SK-N-SH treated with all-trans-retinoic acid at 6 μM for 48 hours (cell line): ENCODE data around the gene GRAMD4.

ENCODE experiments used
- ATAC-seq: fragments of 200-7000 bp; cut with Tn5 transposase; 3 replicates; pipeline ENCODE4 v1.9.1; 2020; ENCODE audit warnings: mild to moderate bottlenecking, moderate library complexity
- ARNTL ChIP-seq: fragments of 450-650 bp; formaldehyde crosslinking; IDR thresholded peaks from 2 replicates; pipeline ENCODE4 v1.5.0; 2020; ENCODE audit warnings: low read depth, mild to moderate bottlenecking, moderate library complexity, borderline replicate concordance
- CREB5 ChIP-seq: fragments of 250-450 bp; sonication (Bioruptor Pico); IDR thresholded peaks from 2 replicates; pipeline ENCODE4 v1.5.1; 2020; ENCODE audit warnings: low read depth, mild to moderate bottlenecking, moderate library complexity
- CSDC2 ChIP-seq: fragments of 250-450 bp; sonication (Bioruptor Pico); IDR thresholded peaks from 2 replicates; pipeline ENCODE4 v1.5.0; 2020; ENCODE audit warnings: mild to moderate bottlenecking, moderate library complexity
- ESRRG ChIP-seq: fragments of 250-450 bp; sonication (Bioruptor Pico); IDR thresholded peaks from 2 replicates; pipeline ENCODE4 v1.6.1; 2021; ENCODE audit warnings: mild to moderate bottlenecking
- GLIS3 ChIP-seq: fragments of 250-450 bp; sonication (Bioruptor Pico); IDR thresholded peaks from 2 replicates; pipeline ENCODE4 v1.5.0; 2020; ENCODE audit warnings: mild to moderate bottlenecking, moderate library complexity
- OSR1 ChIP-seq: fragments of 250-450 bp; sonication (Bioruptor Pico); IDR thresholded peaks from 2 replicates; pipeline ENCODE4 v1.8.0; 2022; ENCODE audit warnings: moderate library complexity, mild to moderate bottlenecking, inconsistent platforms
- PATZ1 ChIP-seq: fragments of 250-450 bp; sonication (Bioruptor Pico); IDR thresholded peaks from 2 replicates; pipeline ENCODE4 v1.8.0; 2020; ENCODE audit warnings: mild to moderate bottlenecking, moderate library complexity, borderline replicate concordance
- POU6F1 ChIP-seq: fragments of 250-450 bp; sonication (Bioruptor Pico); IDR thresholded peaks from 2 replicates; pipeline ENCODE4 v1.8.0; 2021; ENCODE audit warnings: low read depth, mild to moderate bottlenecking, moderate library complexity, borderline replicate concordance
- PPARA ChIP-seq: fragments of 250-450 bp; sonication (Bioruptor Pico); IDR thresholded peaks from 2 replicates; pipeline ENCODE4 v1.5.0; 2020; ENCODE audit warnings: mild to moderate bottlenecking, borderline replicate concordance
- RARB ChIP-seq: fragments of 250-450 bp; sonication (Bioruptor Pico); IDR thresholded peaks from 2 replicates; pipeline ENCODE4 v1.8.0; 2021; ENCODE audit warnings: mild to moderate bottlenecking, moderate library complexity
- SNAI2 ChIP-seq: fragments of 250-450 bp; sonication (Bioruptor Pico); IDR thresholded peaks from 2 replicates; pipeline ENCODE4 v1.5.0; 2020; ENCODE audit warnings: mild to moderate bottlenecking, moderate library complexity
- TCF4 ChIP-seq: fragments of 250-450 bp; sonication (Bioruptor Pico); IDR thresholded peaks from 2 replicates; pipeline ENCODE4 v1.8.0; 2021; ENCODE audit warnings: mild to moderate bottlenecking, moderate library complexity, borderline replicate concordance
- TOX ChIP-seq: fragments of 250-450 bp; sonication (Bioruptor Pico); IDR thresholded peaks from 2 replicates; pipeline ENCODE4 v1.8.0; 2021; ENCODE audit warnings: mild to moderate bottlenecking, moderate library complexity, borderline replicate concordance
- TSHZ2 ChIP-seq: fragments of 250-450 bp; sonication (Bioruptor Pico); IDR thresholded peaks from 2 replicates; pipeline ENCODE4 v1.5.0; 2020; ENCODE audit warnings: mild to moderate bottlenecking, moderate library complexity
- ZC3H10 ChIP-seq: fragments of 250-450 bp; sonication (Bioruptor Pico); IDR thresholded peaks from 2 replicates; pipeline ENCODE4 v1.5.1; 2021; ENCODE audit warnings: mild to moderate bottlenecking, moderate library complexity
- ZFP3 ChIP-seq: fragments of 250-450 bp; sonication (Bioruptor Pico); IDR thresholded peaks from 2 replicates; pipeline ENCODE4 v1.5.0; 2020; ENCODE audit warnings: mild to moderate bottlenecking, moderate library complexity
- ZFP30 ChIP-seq: fragments of 450-650 bp; formaldehyde crosslinking; IDR thresholded peaks from 2 replicates; pipeline ENCODE4 v1.5.0; 2022; ENCODE audit warnings: mild to moderate bottlenecking, moderate library complexity
- ZNF565 ChIP-seq: fragments of 450-650 bp; formaldehyde crosslinking; conservative IDR thresholded peaks from 2 replicates; pipeline ENCODE4 v1.5.0; 2020; ENCODE audit warnings: low read depth, mild to moderate bottlenecking, moderate library complexity
- ZNF70 ChIP-seq: fragments of 450-650 bp; formaldehyde crosslinking; IDR thresholded peaks from 2 replicates; pipeline ENCODE4 v1.5.0; 2020; ENCODE audit warnings: mild to moderate bottlenecking, moderate library complexity
- ZNF8 ChIP-seq: fragments of 450-650 bp; formaldehyde crosslinking; IDR thresholded peaks from 2 replicates; pipeline ENCODE4 v1.5.0; 2020; ENCODE audit warnings: mild to moderate bottlenecking, moderate library complexity

The GRAMD4 gene

GRCh38 chr22:46696614-46697013 is 76.4 kb downstream of the GRAMD4 start (continued):
- TF ChIP-seq PPARA (CRISPR knock-in tag) (no peak), OSR1 (CRISPR knock-in tag) (no peak), CSDC2 (CRISPR knock-in tag) (no peak), ZFP3 (CRISPR knock-in tag) (no peak), ZNF8 (no peak), SNAI2 (CRISPR knock-in tag) (no peak), TCF4 (no peak)

GRCh38 chr22:46697811-46698515 is 77.8 kb downstream of the GRAMD4 start:
- ATAC-seq: no peak
- TF ChIP-seq GLIS3 (CRISPR knock-in tag) (no peak), CREB5 (CRISPR knock-in tag) (no peak)

GRCh38 chr22:46699091-46699490 is 78.9 kb downstream of the GRAMD4 start:
- ATAC-seq: no peak
- TF ChIP-seq ESRRG (no peak), RARB (CRISPR knock-in tag) (no peak), TSHZ2 (CRISPR knock-in tag) (no peak), ZFP30 (CRISPR knock-in tag) (no peak), CSDC2 (CRISPR knock-in tag) (no peak), GLIS3 (CRISPR knock-in tag) (no peak), TOX (CRISPR knock-in tag) (no peak), ARNTL (CRISPR knock-in tag) (no peak), ZNF70 (CRISPR knock-in tag) (no peak), ZNF565 (CRISPR knock-in tag) (no peak), SNAI2 (CRISPR knock-in tag) (no peak), PATZ1 (CRISPR knock-in tag) (no peak), ZC3H10 (CRISPR knock-in tag) (no peak)
- TF ChIP-seq, all 23 proteins: peak for 0

GRCh38 chr22:46701262-46701661 is 81.1 kb downstream of the GRAMD4 start:
- ATAC-seq: no peak
- TF ChIP-seq ESRRG: no peak
- TF ChIP-seq ARNTL (CRISPR knock-in tag): no peak
- no peak for TF ChIP-seq TOX (CRISPR knock-in tag)
- no peak for TF ChIP-seq ZC3H10 (CRISPR knock-in tag)
- no peak for TF ChIP-seq PPARA (CRISPR knock-in tag)
- no peak for TF ChIP-seq ZNF565 (CRISPR knock-in tag)
- no peak for TF ChIP-seq CSDC2 (CRISPR knock-in tag)
- no peak for TF ChIP-seq POU6F1 (CRISPR knock-in tag)
- TF ChIP-seq GLIS3 (CRISPR knock-in tag): no peak
- no peak for TF ChIP-seq TCF4
- TF ChIP-seq, all 23 proteins: peak for 0
